ENCODE results near the gene RHBDD3. TPM values are rescaled to one million over a fixed set of nuclear protein-coding genes. Genes with fewer than 3 reads are reported as not detected.

RHBDD3 gene
- total and polyA plus RNA-seq, 2 of the 8 experiments (the other 6 are each of a cell fraction or from before 2014, with no cell fraction given): 72.1 to 117 TPM

DNA sequence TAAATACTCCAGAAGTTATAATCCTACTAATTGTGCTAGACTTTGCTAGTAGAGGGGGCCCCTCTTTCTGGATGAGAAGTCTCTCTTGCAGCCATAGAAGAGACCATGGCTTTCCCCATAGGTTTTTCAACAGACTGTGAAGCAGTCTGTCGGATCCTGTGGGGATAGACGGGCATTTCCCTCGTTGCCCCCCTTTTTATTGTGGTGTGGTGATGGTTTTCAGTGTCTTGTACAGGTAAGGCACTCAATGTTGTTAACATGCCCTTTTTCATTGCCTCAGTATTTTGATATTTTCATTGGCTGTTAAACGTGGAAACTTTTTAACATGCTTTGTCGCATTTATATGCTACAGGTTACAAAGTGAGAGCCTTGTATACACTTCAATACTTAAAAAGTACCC is 22.3 kb upstream of the RHBDD3 start:
- TF ChIP-seq POLR2AphosphoS5 (IDR thresholded peaks at IDR 0.05; ENCODE audit: low read depth, low read length) (no peak), ZNF274 (IDR thresholded peaks at IDR 0.05; ENCODE audit: borderline replicate concordance, extremely low read depth, low read length) (no peak), RFX5 (IDR thresholded peaks at IDR 0.05; ENCODE audit: borderline replicate concordance, low read depth, low read length) (no peak), RNF2 (IDR thresholded peaks at IDR 0.05; ENCODE audit: borderline replicate concordance, low read depth, low read length, missing control alignments, poor library complexity, severe bottlenecking) (no peak), PHF8 (conservative IDR thresholded peaks at IDR 0.05; ENCODE audit: low read depth, low read length) (no peak), TCF12 (IDR thresholded peaks at IDR 0.05; ENCODE audit: low read depth, low read length) (no peak), ASH2L (IDR thresholded peaks at IDR 0.05; ENCODE audit: low read length) (no peak), SRF (IDR thresholded peaks at IDR 0.05; ENCODE audit: low read depth, low read length) (no peak)
- TF ChIP-seq, protein P1, sequence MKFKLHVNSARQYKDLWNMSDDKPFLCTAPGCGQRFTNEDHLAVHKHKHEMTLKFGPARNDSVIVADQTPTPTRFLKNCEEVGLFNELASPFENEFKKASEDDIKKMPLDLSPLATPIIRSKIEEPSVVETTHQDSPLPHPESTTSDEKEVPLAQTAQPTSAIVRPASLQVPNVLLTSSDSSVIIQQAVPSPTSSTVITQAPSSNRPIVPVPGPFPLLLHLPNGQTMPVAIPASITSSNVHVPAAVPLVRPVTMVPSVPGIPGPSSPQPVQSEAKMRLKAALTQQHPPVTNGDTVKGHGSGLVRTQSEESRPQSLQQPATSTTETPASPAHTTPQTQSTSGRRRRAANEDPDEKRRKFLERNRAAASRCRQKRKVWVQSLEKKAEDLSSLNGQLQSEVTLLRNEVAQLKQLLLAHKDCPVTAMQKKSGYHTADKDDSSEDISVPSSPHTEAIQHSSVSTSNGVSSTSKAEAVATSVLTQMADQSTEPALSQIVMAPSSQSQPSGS (IDR thresholded peaks at IDR 0.05; ENCODE audit: low read length): no peak
- TF ChIP-seq, protein P2, sequence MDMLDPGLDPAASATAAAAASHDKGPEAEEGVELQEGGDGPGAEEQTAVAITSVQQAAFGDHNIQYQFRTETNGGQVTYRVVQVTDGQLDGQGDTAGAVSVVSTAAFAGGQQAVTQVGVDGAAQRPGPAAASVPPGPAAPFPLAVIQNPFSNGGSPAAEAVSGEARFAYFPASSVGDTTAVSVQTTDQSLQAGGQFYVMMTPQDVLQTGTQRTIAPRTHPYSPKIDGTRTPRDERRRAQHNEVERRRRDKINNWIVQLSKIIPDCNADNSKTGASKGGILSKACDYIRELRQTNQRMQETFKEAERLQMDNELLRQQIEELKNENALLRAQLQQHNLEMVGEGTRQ (IDR thresholded peaks at IDR 0.05; ENCODE audit: low read length): no peak
- Histone ChIP-seq H3K79me2 (ENCODE audit: control insufficient read depth in 1 of 2, insufficient read depth in 2 of 2, low read length in 2 of 2) (peaks cover 2 to 50% of the 10 kb centered on the region in 2 experiments; a peak in 2 of 4 replicates), H4K20me1 (replicated peaks in 1 of 2; ENCODE audit: control insufficient read depth in 1 of 2, insufficient read depth in 2 of 2, low read length in 2 of 2) (peaks cover 10 to 16% of the 10 kb centered on the region in 2 experiments), H4K8ac (ENCODE audit: extremely low read depth, insufficient read depth, low read length) (no peak overlapping the region), H3K79me1 (ENCODE audit: low read depth, low read length) (peaks cover 2% of the 10 kb centered on the region; the same call in 1 of the 2 replicates), H3K27me3 (replicated peaks in 1 of 4; ENCODE audit: control insufficient read depth in 3 of 4, extremely low read depth in 1 of 4, insufficient read depth in 3 of 4, low read length in 3 of 4) (no peaks in the 10 kb centered on the region), H3K23me2 (ENCODE audit: low read depth, low read length) (no peaks in the 10 kb centered on the region), H3K4me1 (replicated peaks in 1 of 4; ENCODE audit: control insufficient read depth in 3 of 4, insufficient read depth in 4 of 4, low read length in 3 of 4) (no peaks in the 10 kb centered on the region), H3K56ac (replicated peaks; ENCODE audit: insufficient read length, low read depth, low read length) (no peak overlapping the region), H3K18ac (ENCODE audit: extremely low read depth, low read length) (no peak overlapping the region), H2BK120ac (replicated peaks; ENCODE audit: low read depth, low read length) (no peak overlapping the region), H3K4ac (replicated peaks; ENCODE audit: insufficient read length, low read depth, low read length) (no peak overlapping the region), H2AFZ (ENCODE audit: low read length) (no peak overlapping the region), H3K23ac (ENCODE audit: insufficient read length) (no peak overlapping the region), H3K14ac (ENCODE audit: insufficient read length) (no peak overlapping the region), H3K9ac (replicated peaks in 1 of 4; ENCODE audit: extremely low read depth in 1 of 4, low read depth in 3 of 4, low read length in 3 of 4) (no peak overlapping the region), H2BK12ac (ENCODE audit: low read depth, low read length) (no peak overlapping the region), H2BK15ac (ENCODE audit: low read length) (no peak overlapping the region), H3K9me3 (ENCODE audit: insufficient read depth in 2 of 2, low read depth in 1 of 2, low read length in 1 of 2) (no peaks in the 10 kb centered on the region), H3K4me3 (ENCODE audit: extremely low read depth in 1 of 4, insufficient read depth in 2 of 4, low read depth in 3 of 4, low read length in 4 of 4) (no peak overlapping the region), H2AK5ac (ENCODE audit: low read depth, low read length) (no peak overlapping the region), H3K4me2 (ENCODE audit: insufficient read depth in 1 of 2, low read depth in 2 of 2, low read length in 2 of 2) (no peak overlapping the region), H3K27ac (ENCODE audit: low read depth, low read length) (no peak overlapping the region), H4K5ac (ENCODE audit: insufficient read length, low read depth, low read length) (no peak overlapping the region), H3K36me3 (ENCODE audit: control insufficient read depth in 2 of 4, insufficient read depth in 4 of 4, low read length in 3 of 4) (peaks cover 35 to 97% (median 72%) of the 10 kb centered on the region in 4 experiments), H2BK5ac (ENCODE audit: low read depth, low read length) (no peak overlapping the region), H2BK20ac (ENCODE audit: low read length) (no peak overlapping the region), H4K91ac (replicated peaks; ENCODE audit: insufficient read length, low read length) (no peak overlapping the region)
- DNase-seq (ENCODE audit: low read depth in 1 of 2, low spot score in 2 of 2) (no peak), FAIRE-seq (no peak)
- 92% methylated on average over 5 of the region's 5 CpGs; no CpG with 5 or more reads in 1 of the 2 experiments for WGBS, 2 experiments (ENCODE audit: extremely low coverage in 1 of 2, insufficient coverage in 1 of 2, insufficient read length in 1 of 2, insufficient replicate concordance in 2 of 2, low coverage in 1 of 2, low lambda C conversion rate in 2 of 2, missing lambda C conversion rate in 1 of 2)
- ChIA-PET CTCF (ENCODE audit: partially characterized antibody) (no interaction called here), POLR2A (ENCODE audit: partially characterized antibody) (interaction anchor here (1.1 to 20.1 kb wide), 3 partner anchors 13 to 24 kb away, joined by 5 to 436 read pairs (median 66); partner anchors contain the start of genes EWSR1, GAS2L1 and RHBDD3)
